Vagina (tissue), 2 donors: ENCODE results near the gene SPOCD1. TPM values are rescaled to one million over a fixed set of nuclear protein-coding genes. Genes with fewer than 3 reads are reported as not detected.

Experiments
- DNase-seq, 2 donors: peaks; one replicate each; pipeline ENCODE4 v3.0.0-alpha.2; 2017; ENCODE audit errors: extremely low spot score in 2 of 2
- H3K27ac ChIP-seq: fragments of 200-600 bp; sonication (generic); one replicate; pipeline ENCODE4 v1.5.1; 2019
- H3K27me3 ChIP-seq: fragments of 200-600 bp; sonication (generic); one replicate; pipeline ENCODE4 v1.5.1; 2019
- H3K36me3 ChIP-seq, 2 donors: fragments of 200-600 bp; sonication (generic); one replicate each; pipeline ENCODE4 v1.5.1; 2017 to 2019
- H3K4me1 ChIP-seq: fragments of 200-600 bp; sonication (generic); one replicate; pipeline ENCODE4 v1.5.1; 2019
- H3K4me3 ChIP-seq, 2 donors: fragments of 200-600 bp; sonication (generic); 1 replicate in 1 of 2; 2 replicates in 1 of 2; pipeline ENCODE4 v1.5.1; 2016 to 2019
- H3K9me3 ChIP-seq: fragments of 200-600 bp; sonication (generic); one replicate; pipeline ENCODE4 v1.5.1; 2019
- CTCF ChIP-seq, 3 experiments: fragments of 450-650 bp in 2 of 3; fragments of 200-600 bp in 1 of 3; sonication (generic) in 1 of 3; IDR thresholded peaks; one replicate each; pipeline ENCODE4 v1.5.1; 2017 to 2019; ENCODE audit warnings: antibody characterized with exemption in 3 of 3, mild to moderate bottlenecking in 2 of 3, moderate library complexity in 2 of 3
- POLR2A ChIP-seq, 2 donors: fragments of 450-650 bp; IDR thresholded peaks; one replicate each; pipeline ENCODE4 v1.6.1; 2017; ENCODE audit warnings: antibody characterized with exemption in 2 of 2, mild to moderate bottlenecking in 2 of 2, moderate library complexity in 2 of 2
- POLR2AphosphoS5 ChIP-seq, 2 donors: sonication (generic); formaldehyde crosslinking; IDR thresholded peaks; one replicate each; pipeline ENCODE4 v1.9.0; 2017; ENCODE audit warnings: antibody characterized with exemption in 2 of 2, mild to moderate bottlenecking in 2 of 2, low read depth in 1 of 2; ENCODE audit not compliant: insufficient read depth in 1 of 2
- intact Hi-C: fragments of 100-400 bp; cut with DNase I; formaldehyde crosslinking; loops from one replicate; pipeline ENCODE4 v1.15.1; 2023
- total RNA-seq: library from RNA; depleted of rRNA; stranded (reverse); fragments of >200 nt; gene quantifications from one replicate; pipeline ENCODE4 v1.2.3, GENCODE V29; 2016

The SPOCD1 gene
- total RNA-seq, 1 donor from 2014 or later, result 4.2 TPM

- Histone ChIP-seq H3K4me3 (no peak overlapping the region), H3K27me3 (no peaks in the 10 kb centered on the region), H3K36me3 (no peaks in the 10 kb centered on the region), H3K27ac (no peak overlapping the region), H3K4me1 (peaks cover 17% of the 10 kb centered on the region), H3K9me3 (no peaks in the 10 kb centered on the region)
- intact Hi-C loops, result no loop called here
- no peak for DNase-seq
- TF ChIP-seq CTCF (IDR thresholded peaks at IDR 0.05) (no peak), POLR2AphosphoS5 (IDR thresholded peaks at IDR 0.05; ENCODE audit: insufficient read depth in 1 of 2, low read depth in 1 of 2) (no peak), POLR2A (IDR thresholded peaks at IDR 0.05) (no peak)
Measured at GRCh38 chr1:31793586-31794285, 22.1 kb downstream of the SPOCD1 start.

- Histone ChIP-seq H3K9me3 (no peaks in the 10 kb centered on the region), H3K36me3 (no peaks in the 10 kb centered on the region), H3K27ac (no peak overlapping the region), H3K4me3 (no peak overlapping the region), H3K27me3 (no peaks in the 10 kb centered on the region), H3K4me1 (peaks cover 17% of the 10 kb centered on the region)
- TF ChIP-seq POLR2AphosphoS5 (IDR thresholded peaks at IDR 0.05; ENCODE audit: insufficient read depth in 1 of 2, low read depth in 1 of 2) (no peak), CTCF (IDR thresholded peaks at IDR 0.05) (no peak), POLR2A (IDR thresholded peaks at IDR 0.05) (no peak)
- intact Hi-C loops, result no loop called here
- no peak for DNase-seq
Measured at GRCh38 chr1:31793086-31793485, 22.7 kb downstream of the SPOCD1 start.

GRCh38 chr1:31792541-31792940 is 23.3 kb downstream of the SPOCD1 start:
- H3K36me3 ChIP-seq, result no peaks in the 10 kb centered on the region
- TF ChIP-seq CTCF (IDR thresholded peaks at IDR 0.05) (no peak), POLR2AphosphoS5 (IDR thresholded peaks at IDR 0.05; ENCODE audit: insufficient read depth in 1 of 2, low read depth in 1 of 2) (no peak), POLR2A (IDR thresholded peaks at IDR 0.05) (no peak)
- peaks cover 19% of the 10 kb centered on the region for H3K4me1 ChIP-seq
- intact Hi-C loops, result no loop called here
- no peak overlapping the region for H3K27ac ChIP-seq
- H3K9me3 ChIP-seq, result no peaks in the 10 kb centered on the region
- H3K27me3 ChIP-seq, result no peaks in the 10 kb centered on the region
- H3K4me3 ChIP-seq, result no peak overlapping the region
- no peak for DNase-seq

GRCh38 chr1:31792116-31792515 is 23.7 kb downstream of the SPOCD1 start:
- Histone ChIP-seq H3K9me3 (no peaks in the 10 kb centered on the region), H3K4me3 (no peak overlapping the region), H3K27me3 (no peaks in the 10 kb centered on the region), H3K27ac (no peak overlapping the region), H3K36me3 (no peaks in the 10 kb centered on the region), H3K4me1 (peaks cover 19% of the 10 kb centered on the region)
- no peak for TF ChIP-seq CTCF (IDR thresholded peaks at IDR 0.05)
- no peak for TF ChIP-seq POLR2A (IDR thresholded peaks at IDR 0.05)
- TF ChIP-seq POLR2AphosphoS5 (IDR thresholded peaks at IDR 0.05; ENCODE audit: insufficient read depth in 1 of 2, low read depth in 1 of 2), result no peak
- DNase-seq, result no peak
- intact Hi-C loops, result no loop called here

- no peak overlapping the region for H3K4me3 ChIP-seq
- no peak overlapping the region for H3K27ac ChIP-seq
- no peak for TF ChIP-seq POLR2A (IDR thresholded peaks at IDR 0.05)
- no peak for TF ChIP-seq CTCF (IDR thresholded peaks at IDR 0.05)
- TF ChIP-seq POLR2AphosphoS5 (IDR thresholded peaks at IDR 0.05; ENCODE audit: insufficient read depth in 1 of 2, low read depth in 1 of 2), result no peak
- no peaks in the 10 kb centered on the region for H3K27me3 ChIP-seq
- H3K9me3 ChIP-seq, result no peaks in the 10 kb centered on the region
- no peaks in the 10 kb centered on the region for H3K36me3 ChIP-seq
- peaks cover 19% of the 10 kb centered on the region for H3K4me1 ChIP-seq
- DNase-seq, result no peak
- intact Hi-C loops, result no loop called here
Measured at GRCh38 chr1:31791131-31791858, 24.5 kb downstream of the SPOCD1 start.
